HCT116 (cell line): ENCODE measurements around the gene SLC25A28. TPM values are rescaled to one million over a fixed set of nuclear protein-coding genes. Genes with fewer than 3 reads are reported as not detected.

ENCODE experiments used
- ATAC-seq: fragments of 200-7000 bp; cut with Tn5 transposase; 2 replicates; pipeline ENCODE4 v1.9.1; 2020; ENCODE audit warnings: mild to moderate bottlenecking, moderate library complexity
- Bru-seq: library from RNA; stranded (reverse); fragments of 400-500 nt; gene quantifications from one replicate; lab custom pipeline; 2021; lab: Mats Ljungman, UMichigan
- BruChase-seq, 2 experiments: library from RNA; stranded (reverse); fragments of 400-500 nt; gene quantifications; one replicate each; lab custom pipeline; 2021; lab: Mats Ljungman, UMichigan
- BruUV-seq: library from RNA; stranded (reverse); fragments of 400-500 nt; replicated peaks from 2 replicates; lab custom pipeline; 2021; lab: Mats Ljungman, UMichigan
- CTCF ChIA-PET: fragments of 300-600 bp; sonication (Branson Sonifier 250); formaldehyde crosslinking; loops from one replicate; lab custom pipeline; 2021; ENCODE audit warnings: antibody characterized with exemption; lab: Charles Lee
- POLR2A ChIA-PET: fragments of 300-600, 350-600 bp; sonication (Branson Sonifier 250); formaldehyde crosslinking; loops from one replicate; lab custom pipeline; 2021; ENCODE audit warnings: antibody characterized with exemption; lab: Charles Lee
- RAD21 ChIA-PET, 2 experiments: fragments of 300-600 bp; sonication (Branson Sonifier 250); formaldehyde crosslinking; loops; one replicate each; lab custom pipeline; 2023; ENCODE audit warnings: low total read pairs in 2 of 2; ENCODE audit not compliant: uncharacterized antibody in 2 of 2, unreplicated experiment in 2 of 2, low non-redundant PET in 1 of 2; lab: Charles Lee
- DNase-seq: peaks from one replicate; pipeline ENCODE4 v3.0.0-alpha.2; 2010; ENCODE audit warnings: low read depth, low spot score
- H2AFZ ChIP-seq: fragments of 200-600 bp; shearing (Covaris generic), sonication (generic); 2 replicates; pipeline ENCODE4 v1.6.1; 2017; ENCODE audit warnings: low read depth, mixed run types, mixed read lengths, antibody characterized with exemption, low read length; ENCODE audit not compliant: poor library complexity, severe bottlenecking
- H3K27ac ChIP-seq: 2 replicates; pipeline ENCODE4 v1.5.1; 2012; ENCODE audit warnings: low read depth, low read length
- H3K27me3 ChIP-seq: fragments of 200-600 bp; sonication (generic); 2 replicates; pipeline ENCODE4 v1.6.1; 2016; ENCODE audit warnings: mixed run types, low read length, mixed read lengths; ENCODE audit not compliant: insufficient read depth
- H3K36me3 ChIP-seq, 2 experiments: fragments of 200-500 bp in 1 of 2; fragments of 200-600 bp in 1 of 2; sonication (Bioruptor generic) in 1 of 2; sonication (generic) in 1 of 2; 2 replicates each; pipeline versions ENCODE4 v1.5.1 to v1.6.1; 2014 to 2016; ENCODE audit warnings: low read length in 2 of 2, inconsistent platforms in 1 of 2, mixed read lengths in 1 of 2, mixed run types in 1 of 2; ENCODE audit not compliant: insufficient read depth in 2 of 2, control insufficient read depth in 1 of 2
- H3K4me1 ChIP-seq, 2 experiments: fragments of 200-600 bp in 1 of 2; sonication (generic) in 1 of 2; 2 replicates each; pipeline versions ENCODE4 v1.5.1 to v1.6.1; 2012 to 2017; ENCODE audit warnings: low read length in 2 of 2, inconsistent platforms in 1 of 2, mild to moderate bottlenecking in 1 of 2, mixed read lengths in 1 of 2, mixed run types in 1 of 2, moderate library complexity in 1 of 2; ENCODE audit not compliant: insufficient read depth in 2 of 2, control insufficient read depth in 1 of 2
- H3K4me2 ChIP-seq: fragments of 200-600 bp; sonication (generic); 2 replicates; pipeline ENCODE4 v1.6.1; 2017; ENCODE audit warnings: mixed run types, low read length, mixed read lengths
- H3K4me3 ChIP-seq, 2 experiments: fragments of 200-600 bp in 1 of 2; sonication (generic) in 1 of 2; replicated peaks in 1 of 2; 2 replicates each; pipeline ENCODE4 v1.5.1; 2011 to 2016; ENCODE audit warnings: low read length in 2 of 2, control low read depth in 1 of 2, low read depth in 1 of 2, mild to moderate bottlenecking in 1 of 2, mixed read lengths in 1 of 2, mixed run types in 1 of 2
- H3K79me2 ChIP-seq: fragments of 200-600 bp; sonication (generic); 2 replicates; pipeline ENCODE4 v1.6.1; 2017; ENCODE audit warnings: mild to moderate bottlenecking, mixed run types, low read length, moderate library complexity, mixed read lengths; ENCODE audit not compliant: insufficient read depth
- H3K9ac ChIP-seq: fragments of 200-600 bp; sonication (generic); 2 replicates; pipeline ENCODE4 v1.6.1; 2016; ENCODE audit warnings: low read length, mixed read lengths
- H3K9me2 ChIP-seq: fragments of 200-600 bp; sonication (generic), shearing (Covaris generic); 2 replicates; pipeline ENCODE4 v1.6.1; 2017; ENCODE audit warnings: mixed run types, mild to moderate bottlenecking, moderate library complexity; ENCODE audit not compliant: insufficient read depth
- H3K9me3 ChIP-seq, 2 experiments: fragments of 200-500 bp in 1 of 2; fragments of 200-600 bp in 1 of 2; sonication (Bioruptor generic) in 1 of 2; sonication (generic) in 1 of 2; 2 replicates each; pipeline ENCODE4 v1.6.1; 2014 to 2017; ENCODE audit warnings: low read length in 2 of 2, mixed read lengths in 2 of 2, inconsistent platforms in 1 of 2, low read depth in 1 of 2, mild to moderate bottlenecking in 1 of 2, mixed run types in 1 of 2, moderate library complexity in 1 of 2; ENCODE audit not compliant: control insufficient read depth in 1 of 2, insufficient read depth in 1 of 2
- H4K20me1 ChIP-seq: fragments of 200-600 bp; sonication (generic), shearing (Covaris generic); 2 replicates; pipeline ENCODE4 v1.6.1; 2017; ENCODE audit warnings: mixed run types, mild to moderate bottlenecking, moderate library complexity; ENCODE audit not compliant: insufficient read depth
- EGR1 ChIP-seq: IDR thresholded peaks from 2 replicates; pipeline ENCODE4 v1.6.1; 2012; ENCODE audit warnings: low read depth
- FOSL1 ChIP-seq: IDR thresholded peaks from 2 replicates; pipeline ENCODE4 v1.6.1; 2012; ENCODE audit warnings: low read depth
- RAD21 ChIP-seq: IDR thresholded peaks from 2 replicates; pipeline ENCODE4 v1.6.1; 2012; ENCODE audit warnings: low read depth, mild to moderate bottlenecking
- TCF7L2 ChIP-seq: IDR thresholded peaks from 2 replicates; pipeline ENCODE4 v1.7.0; 2011; ENCODE audit warnings: borderline replicate concordance, inconsistent platforms; ENCODE audit not compliant: insufficient read depth, insufficient read length; ENCODE audit errors: extremely low read depth
- ZFX ChIP-seq: fragments of 450-650 bp; IDR thresholded peaks from 2 replicates; pipeline ENCODE4 v1.6.1; 2017
- intact Hi-C: fragments of 100-400 bp; cut with micrococcal nuclease; formaldehyde crosslinking; loops from 2 replicates; pipeline ENCODE4 v1.10.0; 2022
- long read RNA-seq: library from polyadenylated mRNA; unstranded; transcript quantifications from one replicate; pipeline ENCODE4 v2.0.0, GENCODE V29; 2021; ENCODE audit not compliant: unreplicated experiment
- polyA plus RNA-seq: library from polyadenylated mRNA; unstranded; fragments of >200 nt; gene quantifications from 2 replicates; pipeline ENCODE4 v1.2.1, GENCODE V29; 2012; ENCODE audit warnings: missing spikeins
- total RNA-seq: library from RNA; stranded (reverse); gene quantifications from one replicate; pipeline ENCODE4 v1.2.1, GENCODE V29; 2021; ENCODE audit not compliant: unreplicated experiment

Gene SLC25A28
- 59.5 TPM for total RNA-seq
- polyA plus RNA-seq = 51.5 and 64.6 TPM in 2 replicates
- percentile 94 among the genes with signal in this experiment for Bru-seq, nascent RNA
- percentile 87 among the genes with signal in this experiment for BruChase-seq, experiment 1, labeled RNA remaining after a 6-hour chase
- BruChase-seq, experiment 2, labeled RNA remaining after a 2-hour chase = percentile 95 among the genes with signal in this experiment
- long read RNA-seq, transcript SLC25A28-203 (2 exons, 581 nt) = minor isoform, 5 of 92 reads
- long read RNA-seq, transcript SLC25A28-201 (4 exons, 1,451 nt) = major isoform, 28 of 92 reads
- long read RNA-seq, partial matches to known transcripts = 7 of 92 reads
- long read RNA-seq, other reads (novel, unspliced or antisense) = 52 of 92 reads

GRCh38 chr10:99619851-99620710 is at the start of gene SLC25A28:
TSS of gene SLC25A28 (minus strand) at chr10:99620439. CDS start at chr10:99620335, 104 bp downstream.
- peaks cover 49% of the 10 kb centered on the region for H3K79me2 ChIP-seq
- ChIA-PET RAD21 (no interaction called here), CTCF (interaction anchor here (0.8 to 2.8 kb wide), 5 partner anchors 8 to 186 kb away, joined by 3 to 10 read pairs (median 3); no protein-coding TSS in a partner anchor), POLR2A (interaction anchor here (0.9 to 3.2 kb wide), 5 partner anchors 32 to 190 kb away, joined by 3 to 23 read pairs (median 4); partner anchors contain the start of genes ENTPD7 and GOT1)
- TF ChIP-seq TCF7L2 (peak; percentile 100), FOSL1 (no peak), EGR1 (no peak), ZFX (peak; percentile 71), RAD21 (no peak)
- no peaks in the 10 kb centered on the region for H4K20me1 ChIP-seq
- no peaks in the 10 kb centered on the region for H3K9me3 ChIP-seq
- H3K36me3 ChIP-seq = peaks cover 0 to 6% of the 10 kb centered on the region in 2 experiments; a peak in 2 of 4 replicates
- H3K9ac ChIP-seq = peak within 1 kb of the TSS; percentile 92
- BruUV-seq = no TSS peak
- H3K4me1 ChIP-seq = peaks cover 17 to 34% of the 10 kb centered on the region in 2 experiments
- H3K27ac ChIP-seq = peak within 1 kb of the TSS; percentile 96
- peak within 1 kb of the TSS; percentile 91 for H3K4me2 ChIP-seq
- H3K4me3 ChIP-seq = peak within 1 kb of the TSS; percentile 91
- ATAC-seq (peak; percentile 77), DNase-seq (peak; percentile 100)
- H3K9me2 ChIP-seq = no peaks in the 10 kb centered on the region
- intact Hi-C loops = loop anchor here (2.0 kb wide), 1 partner anchor 91 kb away; no protein-coding TSS in a partner anchor
- no peak within 1 kb of the TSS for H2AFZ ChIP-seq
- no peaks in the 10 kb centered on the region for H3K27me3 ChIP-seq
